HFFc6 (cell line): Measurements from ENCODE around the gene SLC34A1. TPM values are rescaled to one million over a fixed set of nuclear protein-coding genes. Genes with fewer than 3 reads are reported as not detected.

Source experiments
- DNase-seq: peaks from one replicate; pipeline ENCODE4 v3.0.0-alpha.2; 2018
- H3K27ac Mint-ChIP-seq: 2 replicates; pipeline ENCODE4 v1.8.0; 2020; ENCODE audit warnings: mild to moderate bottlenecking, mixed read lengths
- H3K27me3 Mint-ChIP-seq: 2 replicates; pipeline ENCODE4 v1.8.0; 2021; ENCODE audit warnings: mild to moderate bottlenecking, moderate library complexity, mixed read lengths; ENCODE audit not compliant: insufficient read depth
- H3K36me3 Mint-ChIP-seq: 2 replicates; pipeline ENCODE4 v1.8.0; 2021; ENCODE audit warnings: low read depth, mixed read lengths
- H3K4me1 Mint-ChIP-seq: 2 replicates; pipeline ENCODE4 v1.8.0; 2020; ENCODE audit warnings: low read depth, mixed read lengths
- H3K4me3 Mint-ChIP-seq: 2 replicates; pipeline ENCODE4 v1.8.0; 2020; ENCODE audit warnings: mild to moderate bottlenecking, moderate library complexity, mixed read lengths
- H3K9me3 Mint-ChIP-seq: 2 replicates; pipeline ENCODE4 v1.8.0; 2020; ENCODE audit warnings: mild to moderate bottlenecking, mixed read lengths
- CTCF ChIP-seq: fragments of 200-600 bp; sonication (generic); IDR thresholded peaks from 2 replicates; pipeline ENCODE4 v1.5.0; 2021; ENCODE audit warnings: antibody characterized with exemption, mild to moderate bottlenecking
- total RNA-seq, 6 experiments: library from RNA; stranded (reverse); fragmentation: NEBNext Ultra II Directional; extraction: Animal tissue kit (Norgen Biotek cat#: 25700); gene quantifications; 2 replicates in 1 of 6; 3 replicates in 5 of 6; pipeline ENCODE4 v1.2.3, GENCODE V29; 2021

The SLC34A1 gene
- total RNA-seq, 6 experiments from 2014 or later, result not detected

- TF ChIP-seq CTCF, result no peak
- H3K4me3 Mint-ChIP-seq, result peak overlapping the region; percentile 86
Observed at GRCh38 chr5:177366528-177367322, 17.5 kb upstream of the SLC34A1 start.

GRCh38 chr5:177367323-177367848 lies 16.8 kb upstream of the SLC34A1 start:
- Mint-ChIP-seq H3K4me3 (peak overlapping the region; percentile 86), H3K36me3 (no peaks in the 10 kb centered on the region; the same call in 1 of the 2 replicates), H3K27ac (no peak overlapping the region), H3K9me3 (no peaks in the 10 kb centered on the region), H3K27me3 (peaks cover 9% of the 10 kb centered on the region; the same call in 1 of the 2 replicates), H3K4me1 (peaks cover 28% of the 10 kb centered on the region)
- no peak for DNase-seq
- TF ChIP-seq CTCF, result peak; percentile 30; the same call in 1 of the 2 replicates

More at GRCh38 chr5:177366528-177367322, 17.5 kb upstream of the SLC34A1 start:
- Mint-ChIP-seq H3K4me1 (peaks cover 28% of the 10 kb centered on the region), H3K27ac (peak overlapping the region; percentile 89), H3K9me3 (no peaks in the 10 kb centered on the region), H3K36me3 (no peaks in the 10 kb centered on the region; the same call in 1 of the 2 replicates), H3K27me3 (peaks cover 9% of the 10 kb centered on the region; the same call in 1 of the 2 replicates)
- DNase-seq, result peak; percentile 73

GRCh38 chr5:177367981-177368868 lies 16.0 kb upstream of the SLC34A1 start:
- peak overlapping the region; percentile 50 for H3K4me3 Mint-ChIP-seq
- no peak for TF ChIP-seq CTCF
- peaks cover 13% of the 10 kb centered on the region for H3K27me3 Mint-ChIP-seq
- peaks cover 28% of the 10 kb centered on the region for H3K4me1 Mint-ChIP-seq
- H3K36me3 Mint-ChIP-seq, result no peaks in the 10 kb centered on the region; the same call in 1 of the 2 replicates
- no peaks in the 10 kb centered on the region for H3K9me3 Mint-ChIP-seq
- no peak overlapping the region for H3K27ac Mint-ChIP-seq
- DNase-seq, result no peak

- no peak for DNase-seq
- no peak overlapping the region for H3K27ac Mint-ChIP-seq
Observed at GRCh38 chr5:177368869-177369644, 15.2 kb upstream of the SLC34A1 start.

More at GRCh38 chr5:177368869-177369644, 15.2 kb upstream of the SLC34A1 start:
- Mint-ChIP-seq H3K27me3 (peaks cover 14% of the 10 kb centered on the region), H3K36me3 (no peaks in the 10 kb centered on the region; the same call in 1 of the 2 replicates), H3K4me1 (peaks cover 25% of the 10 kb centered on the region), H3K4me3 (peak overlapping the region; percentile 54; the same call in 1 of the 2 replicates), H3K9me3 (no peaks in the 10 kb centered on the region)
- peak; percentile 80 for TF ChIP-seq CTCF
